GM21367 (cell line): ENCODE measurements around the gene GLRA3.
"Not testable (repeated sequence)": the region's sequence is repeated elsewhere in the genome, so short reads cannot be mapped to it uniquely, and the experiment has no call there.

Source experiments
- ATAC-seq: cut with Tn5 transposase; IDR thresholded peaks from one replicate; pipeline ENCODE4 v1.9.1; 2021; ENCODE audit not compliant: unreplicated experiment

The GLRA3 gene

GRCh38 chr4:174813292-174813691 lies 15.8 kb downstream of the GLRA3 start:
- ATAC-seq = no peak

GRCh38 chr4:174810834-174811233 lies 18.2 kb downstream of the GLRA3 start:
- no peak for ATAC-seq

GRCh38 chr4:174808836-174809235 lies 20.2 kb downstream of the GLRA3 start:
- no peak for ATAC-seq

- ATAC-seq = no peak
Observed at GRCh38 chr4:174808119-174808518, 20.9 kb downstream of the GLRA3 start.

- ATAC-seq = no peak
Observed at GRCh38 chr4:174805746-174806145, 23.3 kb downstream of the GLRA3 start.

- no peak for ATAC-seq
Observed at GRCh38 chr4:174794543-174795094, 34.4 kb downstream of the GLRA3 start.

- no peak for ATAC-seq
Observed at GRCh38 chr4:174789657-174790056, 39.4 kb downstream of the GLRA3 start.

- ATAC-seq = not testable (repeated sequence)
Observed at GRCh38 chr4:174778274-174778986, 50.6 kb downstream of the GLRA3 start.

GRCh38 chr4:174775366-174775765 lies 53.7 kb downstream of the GLRA3 start:
- no peak for ATAC-seq

- peak; percentile 80 for ATAC-seq
Observed at GRCh38 chr4:174764105-174764729, 64.8 kb downstream of the GLRA3 start.

GRCh38 chr4:174763454-174764104 lies 65.5 kb downstream of the GLRA3 start:
- no peak for ATAC-seq

- no peak for ATAC-seq
Observed at GRCh38 chr4:174761451-174761850, 67.6 kb downstream of the GLRA3 start.

- ATAC-seq = no peak
Observed at GRCh38 chr4:174757736-174758135, 71.3 kb downstream of the GLRA3 start.

GRCh38 chr4:174753021-174753420 lies 76.0 kb downstream of the GLRA3 start:
- no peak for ATAC-seq

- no peak for ATAC-seq
Observed at GRCh38 chr4:174752026-174752425, 77.0 kb downstream of the GLRA3 start.

- ATAC-seq = no peak
Observed at GRCh38 chr4:174749091-174749490, 80.0 kb downstream of the GLRA3 start.

GRCh38 chr4:174746710-174747109 lies 82.3 kb downstream of the GLRA3 start:
- no peak for ATAC-seq

GRCh38 chr4:174742561-174742960 lies 86.5 kb downstream of the GLRA3 start:
- ATAC-seq = no peak

GRCh38 chr4:174739576-174739975 lies 89.5 kb downstream of the GLRA3 start:
- ATAC-seq = no peak

GRCh38 chr4:174734181-174734580 lies 94.9 kb downstream of the GLRA3 start:
- no peak for ATAC-seq

- ATAC-seq = no peak
Observed at GRCh38 chr4:174717828-174718227, 111.2 kb downstream of the GLRA3 start.
